GM15510 (cell line): Measurements from ENCODE around the gene ZFP36L1.

Source experiments
- POLR2A ChIP-seq: IDR thresholded peaks from 3 replicates; pipeline ENCODE4 v1.6.1; 2011; ENCODE audit warnings: borderline replicate concordance; ENCODE audit not compliant: insufficient read length; ENCODE audit errors: extremely low read depth

ZFP36L1 gene

GRCh38 chr14:68740788-68741476 lies 51.9 kb downstream of the ZFP36L1 start:
- TF ChIP-seq POLR2A, result no peak

DNA sequence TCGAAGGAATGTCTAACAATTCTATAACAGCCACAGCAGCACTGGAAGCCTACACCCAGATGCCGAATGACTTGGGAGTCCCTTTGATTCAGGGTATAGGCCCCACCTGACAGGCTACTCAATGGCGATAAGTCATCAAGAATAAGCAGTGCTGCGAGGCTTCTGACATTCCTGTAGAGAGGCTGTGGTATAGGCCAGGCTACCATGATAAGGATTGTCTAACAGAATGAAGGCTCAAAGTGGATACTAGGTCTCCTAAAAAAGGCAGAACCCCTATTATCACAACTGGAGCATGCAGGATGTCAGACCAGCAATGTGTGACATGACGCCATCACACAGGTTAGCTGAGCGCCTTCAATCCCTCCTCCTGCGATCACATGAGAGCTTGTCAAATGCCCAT lies 53.2 kb downstream of the ZFP36L1 start:
- TF ChIP-seq POLR2A, result no peak

GRCh38 chr14:68738559-68738958 lies 54.3 kb downstream of the ZFP36L1 start:
- TF ChIP-seq POLR2A, result no peak
